Left hindlimb (tissue), 1 donor: ENCODE data around the gene NR0B1.

Source experiments
- DNase-seq: peaks from one replicate; pipeline ENCODE4 v3.0.0-alpha.2; 2018

The NR0B1 gene

GRCh38 chrX:30262763-30263162 lies 46.4 kb downstream of the NR0B1 start:
- DNase-seq = no peak

- DNase-seq = no peak
Measured at GRCh38 chrX:30261012-30261411, 48.2 kb downstream of the NR0B1 start.

GRCh38 chrX:30259927-30260326 lies 49.3 kb downstream of the NR0B1 start:
- DNase-seq = no peak
